GM18858 (cell line): ENCODE results near the gene CARF.

Experiments
- ATAC-seq: cut with Tn5 transposase; IDR thresholded peaks from one replicate; pipeline ENCODE4 v1.9.1; 2021; ENCODE audit not compliant: unreplicated experiment

The CARF gene

GRCh38 chr2:203018181-203018580, 106.1 kb downstream of the CARF start:
- no peak for ATAC-seq

GRCh38 chr2:203019142-203019541, 107.1 kb downstream of the CARF start:
- ATAC-seq = no peak

GRCh38 chr2:203021991-203022390, 109.9 kb downstream of the CARF start:
- ATAC-seq = no peak

- ATAC-seq = no peak
These were observed 110.7 kb downstream of the CARF start for GRCh38 chr2:203022751-203023150.

GRCh38 chr2:203025592-203025991, 113.5 kb downstream of the CARF start:
- no peak for ATAC-seq

GRCh38 chr2:203030545-203030944, 118.5 kb downstream of the CARF start:
- no peak for ATAC-seq

- no peak for ATAC-seq
These were observed 118.9 kb downstream of the CARF start for GRCh38 chr2:203030991-203031390.

- no peak for ATAC-seq
These were observed 121.3 kb downstream of the CARF start for GRCh38 chr2:203033395-203033794.

GRCh38 chr2:203035879-203036470, 123.9 kb downstream of the CARF start:
- no peak for ATAC-seq
